GM23338 (cell line): ENCODE results near the gene UGCG. TPM values are rescaled to one million over a fixed set of nuclear protein-coding genes. Genes with fewer than 3 reads are reported as not detected.

Experiments
- ATAC-seq: fragments of 200-7000 bp; cut with Tn5 transposase; 3 replicates; pipeline ENCODE4 v1.9.1; 2020
- DNase-seq: peaks from one replicate; pipeline ENCODE4 v3.0.0-alpha.2; 2015; ENCODE audit warnings: low spot score
- H2AFZ ChIP-seq: fragments of 200-600 bp; sonication (generic); 2 replicates; pipeline ENCODE4 v1.8.0; 2016; ENCODE audit warnings: antibody characterized with exemption, mild to moderate bottlenecking, moderate library complexity
- H3F3A ChIP-seq: fragments of 200-600 bp; sonication (generic); replicated peaks from 2 replicates; pipeline ENCODE4 v1.8.0; 2017; ENCODE audit warnings: antibody characterized with exemption, mixed run types, low read depth
- H3K27ac ChIP-seq: fragments of 200-600 bp; sonication (generic); 2 replicates; pipeline ENCODE4 v1.6.1; 2016; ENCODE audit warnings: low read depth
- H3K27me3 ChIP-seq: fragments of 200-600 bp; sonication (generic); 2 replicates; pipeline ENCODE4 v1.8.0; 2016; ENCODE audit warnings: mild to moderate bottlenecking, mixed run types, moderate library complexity; ENCODE audit not compliant: insufficient read depth
- H3K36me3 ChIP-seq: fragments of 200-600 bp; sonication (generic); 2 replicates; pipeline ENCODE4 v1.8.0; 2016; ENCODE audit warnings: mild to moderate bottlenecking; ENCODE audit not compliant: insufficient read depth
- H3K4me1 ChIP-seq: fragments of 200-600 bp; sonication (generic); 2 replicates; pipeline ENCODE4 v1.8.0; 2016; ENCODE audit warnings: mild to moderate bottlenecking, moderate library complexity; ENCODE audit not compliant: insufficient read depth
- H3K4me2 ChIP-seq: fragments of 200-600 bp; sonication (generic); 2 replicates; pipeline ENCODE4 v1.7.1; 2017; ENCODE audit warnings: mixed run types
- H3K4me3 ChIP-seq: fragments of 200-600 bp; sonication (generic); 2 replicates; pipeline ENCODE4 v1.6.1; 2016; ENCODE audit warnings: mixed run types
- H3K79me2 ChIP-seq: fragments of 200-600 bp; sonication (generic); replicated peaks from 2 replicates; pipeline ENCODE4 v1.8.0; 2017; ENCODE audit warnings: mild to moderate bottlenecking; ENCODE audit not compliant: insufficient read depth
- H3K9me2 ChIP-seq: fragments of 200-600 bp; sonication (generic); 2 replicates; pipeline ENCODE4 v1.8.0; 2017; ENCODE audit not compliant: insufficient read depth
- H4K20me1 ChIP-seq: fragments of 200-600 bp; sonication (generic); replicated peaks from 2 replicates; pipeline ENCODE4 v1.8.0; 2017; ENCODE audit warnings: mild to moderate bottlenecking; ENCODE audit not compliant: insufficient read depth
- H3K27ac Mint-ChIP-seq: 2 replicates; pipeline ENCODE4 v1.8.0; 2020; ENCODE audit warnings: inconsistent platforms, mild to moderate bottlenecking, moderate library complexity, mixed read lengths
- H3K27me3 Mint-ChIP-seq: 3 replicates; pipeline ENCODE4 v1.8.0; 2022; ENCODE audit warnings: low read depth, mild to moderate bottlenecking, moderate library complexity, mixed read lengths, inconsistent platforms; ENCODE audit not compliant: insufficient read depth, poor library complexity
- H3K36me3 Mint-ChIP-seq: 3 replicates; pipeline ENCODE4 v1.8.0; 2021; ENCODE audit warnings: low read depth, mild to moderate bottlenecking, inconsistent platforms, moderate library complexity, mixed read lengths
- H3K4me1 Mint-ChIP-seq: 3 replicates; pipeline ENCODE4 v1.8.0; 2020; ENCODE audit warnings: mild to moderate bottlenecking, inconsistent platforms, mixed read lengths
- H3K4me3 Mint-ChIP-seq: 3 replicates; pipeline ENCODE4 v1.8.0; 2021; ENCODE audit warnings: moderate library complexity, mild to moderate bottlenecking, inconsistent platforms, mixed read lengths
- H3K9me3 Mint-ChIP-seq: 3 replicates; pipeline ENCODE4 v1.8.0; 2020; ENCODE audit warnings: moderate library complexity, mild to moderate bottlenecking, inconsistent platforms, mixed read lengths
- EZH2phosphoT487 ChIP-seq: fragments of 200-600 bp; sonication (generic); IDR thresholded peaks from one replicate; pipeline ENCODE4 v1.8.1; 2018; ENCODE audit warnings: antibody characterized with exemption; ENCODE audit not compliant: unreplicated experiment
- JUNB ChIP-seq: IDR thresholded peaks from one replicate; pipeline ENCODE4 v1.6.1; 2016; ENCODE audit warnings: antibody characterized with exemption; ENCODE audit not compliant: unreplicated experiment
- NANOG ChIP-seq: IDR thresholded peaks from 2 replicates; pipeline ENCODE4 v1.6.1; 2016; ENCODE audit warnings: antibody characterized with exemption, borderline replicate concordance
- POLR2AphosphoS5 ChIP-seq: IDR thresholded peaks from 2 replicates; pipeline ENCODE4 v1.6.1; 2016; ENCODE audit warnings: antibody characterized with exemption, low read depth
- STAT1 ChIP-seq: IDR thresholded peaks from one replicate; pipeline ENCODE4 v1.6.1; 2016; ENCODE audit warnings: antibody characterized with exemption; ENCODE audit not compliant: unreplicated experiment
- ZNF114 ChIP-seq: fragments of 250-450 bp; sonication (Bioruptor Pico); IDR thresholded peaks from 2 replicates; pipeline ENCODE4 v1.5.0; 2020; ENCODE audit warnings: mild to moderate bottlenecking, moderate library complexity
- ZNF331 ChIP-seq: fragments of 250-450 bp; sonication (Bioruptor Pico); IDR thresholded peaks from 2 replicates; pipeline ENCODE4 v1.5.0; 2020; ENCODE audit warnings: low read depth, mild to moderate bottlenecking, moderate library complexity
- polyA plus RNA-seq: library from polyadenylated mRNA; unstranded; fragments of >200 nt; fragmentation: Nextera tagmentation; extraction: Ambion mirVana; gene quantifications from 2 replicates; pipeline ENCODE4 v1.2.1, GENCODE V29; 2016
- total RNA-seq: library from RNA; depleted of rRNA; stranded (reverse); fragments of >200 nt; shearing (Covaris generic); gene quantifications from 2 replicates; pipeline ENCODE4 v1.2.3, GENCODE V29; 2014
- TF ChIP-seq, protein P1 (sequence below): fragments of 250-450 bp; sonication (Bioruptor Pico); IDR thresholded peaks from 2 replicates; pipeline ENCODE4 v1.5.0; 2020; ENCODE audit warnings: mild to moderate bottlenecking, moderate library complexity
- TF ChIP-seq, protein P2 (sequence below), 2 experiments: fragments of 200-600 bp in 1 of 2; sonication (generic) in 1 of 2; conservative IDR thresholded peaks; 2 replicates each; pipeline versions ENCODE4 v1.5.1 to v1.6.1; 2016 to 2017; ENCODE audit warnings: antibody characterized with exemption in 2 of 2, low read depth in 2 of 2, mild to moderate bottlenecking in 2 of 2, moderate library complexity in 1 of 2

The UGCG gene
- total and polyA plus RNA-seq, 2 experiments from 2014 or later: 30.4 to 44.9 TPM

DNA sequence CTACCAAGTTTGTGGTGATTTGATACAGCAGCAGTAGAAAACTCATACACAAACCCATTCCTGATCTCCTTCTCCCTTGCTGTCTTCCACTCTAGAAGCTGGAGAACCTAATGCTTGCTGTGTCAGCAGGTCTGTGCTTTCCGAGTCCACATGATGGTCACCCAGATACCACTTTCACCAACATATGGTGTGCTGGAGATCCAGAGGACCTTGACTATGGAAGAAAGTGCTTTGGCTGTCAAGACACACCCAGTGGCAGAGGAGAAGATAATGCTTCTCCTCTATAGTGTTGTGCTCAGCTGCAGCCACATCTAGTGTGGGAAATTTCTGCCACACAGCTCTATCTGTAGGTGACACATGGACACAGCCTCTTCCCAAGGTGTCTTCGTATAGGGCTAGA, 67.4 kb downstream of the UGCG start (continued):
- TF ChIP-seq, protein P1, sequence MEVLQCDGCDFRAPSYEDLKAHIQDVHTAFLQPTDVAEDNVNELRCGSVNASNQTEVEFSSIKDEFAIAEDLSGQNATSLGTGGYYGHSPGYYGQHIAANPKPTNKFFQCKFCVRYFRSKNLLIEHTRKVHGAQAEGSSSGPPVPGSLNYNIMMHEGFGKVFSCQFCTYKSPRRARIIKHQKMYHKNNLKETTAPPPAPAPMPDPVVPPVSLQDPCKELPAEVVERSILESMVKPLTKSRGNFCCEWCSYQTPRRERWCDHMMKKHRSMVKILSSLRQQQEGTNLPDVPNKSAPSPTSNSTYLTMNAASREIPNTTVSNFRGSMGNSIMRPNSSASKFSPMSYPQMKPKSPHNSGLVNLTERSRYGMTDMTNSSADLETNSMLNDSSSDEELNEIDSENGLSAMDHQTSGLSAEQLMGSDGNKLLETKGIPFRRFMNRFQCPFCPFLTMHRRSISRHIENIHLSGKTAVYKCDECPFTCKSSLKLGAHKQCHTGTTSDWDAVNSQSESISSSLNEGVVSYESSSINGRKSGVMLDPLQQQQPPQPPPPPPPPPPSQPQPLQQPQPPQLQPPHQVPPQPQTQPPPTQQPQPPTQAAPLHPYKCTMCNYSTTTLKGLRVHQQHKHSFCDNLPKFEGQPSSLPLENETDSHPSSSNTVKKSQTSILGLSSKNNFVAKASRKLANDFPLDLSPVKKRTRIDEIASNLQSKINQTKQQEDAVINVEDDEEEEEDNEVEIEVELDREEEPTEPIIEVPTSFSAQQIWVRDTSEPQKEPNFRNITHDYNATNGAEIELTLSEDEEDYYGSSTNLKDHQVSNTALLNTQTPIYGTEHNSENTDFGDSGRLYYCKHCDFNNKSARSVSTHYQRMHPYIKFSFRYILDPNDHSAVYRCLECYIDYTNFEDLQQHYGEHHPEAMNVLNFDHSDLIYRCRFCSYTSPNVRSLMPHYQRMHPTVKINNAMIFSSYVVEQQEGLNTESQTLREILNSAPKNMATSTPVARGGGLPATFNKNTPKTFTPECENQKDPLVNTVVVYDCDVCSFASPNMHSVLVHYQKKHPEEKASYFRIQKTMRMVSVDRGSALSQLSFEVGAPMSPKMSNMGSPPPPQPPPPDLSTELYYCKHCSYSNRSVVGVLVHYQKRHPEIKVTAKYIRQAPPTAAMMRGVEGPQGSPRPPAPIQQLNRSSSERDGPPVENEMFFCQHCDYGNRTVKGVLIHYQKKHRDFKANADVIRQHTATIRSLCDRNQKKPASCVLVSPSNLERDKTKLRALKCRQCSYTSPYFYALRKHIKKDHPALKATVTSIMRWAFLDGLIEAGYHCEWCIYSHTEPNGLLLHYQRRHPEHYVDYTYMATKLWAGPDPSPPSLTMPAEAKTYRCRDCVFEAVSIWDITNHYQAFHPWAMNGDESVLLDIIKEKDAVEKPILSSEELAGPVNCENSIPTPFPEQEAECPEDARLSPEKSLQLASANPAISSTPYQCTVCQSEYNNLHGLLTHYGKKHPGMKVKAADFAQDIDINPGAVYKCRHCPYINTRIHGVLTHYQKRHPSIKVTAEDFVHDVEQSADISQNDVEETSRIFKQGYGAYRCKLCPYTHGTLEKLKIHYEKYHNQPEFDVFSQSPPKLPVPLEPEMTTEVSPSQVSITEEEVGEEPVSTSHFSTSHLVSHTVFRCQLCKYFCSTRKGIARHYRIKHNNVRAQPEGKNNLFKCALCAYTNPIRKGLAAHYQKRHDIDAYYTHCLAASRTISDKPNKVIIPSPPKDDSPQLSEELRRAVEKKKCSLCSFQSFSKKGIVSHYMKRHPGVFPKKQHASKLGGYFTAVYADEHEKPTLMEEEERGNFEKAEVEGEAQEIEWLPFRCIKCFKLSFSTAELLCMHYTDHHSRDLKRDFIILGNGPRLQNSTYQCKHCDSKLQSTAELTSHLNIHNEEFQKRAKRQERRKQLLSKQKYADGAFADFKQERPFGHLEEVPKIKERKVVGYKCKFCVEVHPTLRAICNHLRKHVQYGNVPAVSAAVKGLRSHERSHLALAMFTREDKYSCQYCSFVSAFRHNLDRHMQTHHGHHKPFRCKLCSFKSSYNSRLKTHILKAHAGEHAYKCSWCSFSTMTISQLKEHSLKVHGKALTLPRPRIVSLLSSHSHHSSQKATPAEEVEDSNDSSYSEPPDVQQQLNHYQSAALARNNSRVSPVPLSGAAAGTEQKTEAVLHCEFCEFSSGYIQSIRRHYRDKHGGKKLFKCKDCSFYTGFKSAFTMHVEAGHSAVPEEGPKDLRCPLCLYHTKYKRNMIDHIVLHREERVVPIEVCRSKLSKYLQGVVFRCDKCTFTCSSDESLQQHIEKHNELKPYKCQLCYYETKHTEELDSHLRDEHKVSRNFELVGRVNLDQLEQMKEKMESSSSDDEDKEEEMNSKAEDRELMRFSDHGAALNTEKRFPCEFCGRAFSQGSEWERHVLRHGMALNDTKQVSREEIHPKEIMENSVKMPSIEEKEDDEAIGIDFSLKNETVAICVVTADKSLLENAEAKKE (CRISPR knock-in tag): no peak
- TF ChIP-seq JUNB (no peak), ZNF331 (CRISPR knock-in tag) (no peak), STAT1 (no peak), NANOG (no peak), EZH2phosphoT487 (no peak)

DNA sequence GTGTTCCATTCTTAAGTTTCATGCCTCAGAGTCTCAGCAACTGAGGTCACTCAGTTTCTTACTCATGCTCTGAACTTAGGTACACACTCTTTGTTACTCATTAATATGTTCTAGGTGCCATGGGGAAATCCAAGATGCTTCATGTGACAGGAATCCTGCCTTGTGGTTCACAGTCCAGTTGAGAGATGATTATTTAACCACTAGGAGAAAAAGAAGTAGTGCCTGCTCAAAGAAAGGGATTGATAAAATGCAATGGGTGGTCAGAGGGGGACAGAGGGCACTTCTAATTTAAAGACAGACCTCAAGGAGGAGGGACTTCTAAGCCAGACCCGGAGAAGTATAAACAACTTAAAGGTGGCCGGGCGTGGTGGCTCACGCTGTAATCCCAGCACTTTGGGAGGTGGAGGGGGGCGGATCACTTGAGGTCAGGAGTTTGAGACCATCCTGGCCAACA, 69.0 kb downstream of the UGCG start:
- H3K4me1 ChIP-seq: no peaks in the 10 kb centered on the region
- DNase-seq: no peak
- H3K36me3 Mint-ChIP-seq: no peaks in the 10 kb centered on the region
- H3K27ac Mint-ChIP-seq: no peak overlapping the region
- no peak overlapping the region for H3K4me2 ChIP-seq
- H3K36me3 ChIP-seq: no peaks in the 10 kb centered on the region
- H3K9me3 Mint-ChIP-seq: no peaks in the 10 kb centered on the region
- no peaks in the 10 kb centered on the region for H3K4me1 Mint-ChIP-seq
- H3K27me3 ChIP-seq: no peaks in the 10 kb centered on the region
- no peaks in the 10 kb centered on the region for H3K79me2 ChIP-seq
- no peak overlapping the region for H3K27ac ChIP-seq
- H3K4me3 Mint-ChIP-seq: no peak overlapping the region
- ATAC-seq: no peak
- H3K27me3 Mint-ChIP-seq: no peaks in the 10 kb centered on the region
- H3K9me2 ChIP-seq: no peaks in the 10 kb centered on the region
- no peak overlapping the region for H3K4me3 ChIP-seq
- 0 out of 2 replicates have a peak overlapping the region, but pooled peaks have one; percentile 7 for H2AFZ ChIP-seq
- no peaks in the 10 kb centered on the region for H4K20me1 ChIP-seq
- no peaks in the 10 kb centered on the region for H3F3A ChIP-seq
- TF ChIP-seq, protein P2, sequence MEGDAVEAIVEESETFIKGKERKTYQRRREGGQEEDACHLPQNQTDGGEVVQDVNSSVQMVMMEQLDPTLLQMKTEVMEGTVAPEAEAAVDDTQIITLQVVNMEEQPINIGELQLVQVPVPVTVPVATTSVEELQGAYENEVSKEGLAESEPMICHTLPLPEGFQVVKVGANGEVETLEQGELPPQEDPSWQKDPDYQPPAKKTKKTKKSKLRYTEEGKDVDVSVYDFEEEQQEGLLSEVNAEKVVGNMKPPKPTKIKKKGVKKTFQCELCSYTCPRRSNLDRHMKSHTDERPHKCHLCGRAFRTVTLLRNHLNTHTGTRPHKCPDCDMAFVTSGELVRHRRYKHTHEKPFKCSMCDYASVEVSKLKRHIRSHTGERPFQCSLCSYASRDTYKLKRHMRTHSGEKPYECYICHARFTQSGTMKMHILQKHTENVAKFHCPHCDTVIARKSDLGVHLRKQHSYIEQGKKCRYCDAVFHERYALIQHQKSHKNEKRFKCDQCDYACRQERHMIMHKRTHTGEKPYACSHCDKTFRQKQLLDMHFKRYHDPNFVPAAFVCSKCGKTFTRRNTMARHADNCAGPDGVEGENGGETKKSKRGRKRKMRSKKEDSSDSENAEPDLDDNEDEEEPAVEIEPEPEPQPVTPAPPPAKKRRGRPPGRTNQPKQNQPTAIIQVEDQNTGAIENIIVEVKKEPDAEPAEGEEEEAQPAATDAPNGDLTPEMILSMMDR (conservative IDR thresholded peaks at IDR 0.05; ENCODE audit: low read depth in 2 of 2): no peak
- TF ChIP-seq POLR2AphosphoS5 (no peak), NANOG (no peak), STAT1 (no peak), ZNF114 (CRISPR knock-in tag) (no peak)
- TF ChIP-seq, protein P1 (CRISPR knock-in tag): no peak
